ENCODE data around the gene SH3BP2.

DNA sequence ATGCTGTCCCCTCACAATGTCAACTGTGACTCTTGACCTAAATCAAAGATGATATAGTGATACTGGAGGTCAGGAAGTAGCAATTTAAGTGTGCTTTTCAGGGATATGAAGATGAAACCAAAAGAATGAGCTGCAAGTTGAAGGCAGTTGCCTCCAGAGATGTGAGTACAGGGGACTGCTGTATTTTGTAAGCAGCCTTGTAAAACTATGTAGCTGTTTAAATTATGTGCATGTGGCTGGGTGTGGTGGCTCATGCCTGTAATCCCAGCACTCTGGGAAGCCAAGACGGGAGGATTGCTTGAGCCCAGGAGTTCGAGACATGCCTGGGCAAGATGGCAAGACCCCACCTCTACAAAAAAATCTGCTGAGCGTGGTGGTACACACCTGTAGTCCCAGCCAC is 21.6 kb upstream of the SH3BP2 start:
- TF ChIP-seq CTCF (IDR thresholded peaks at IDR 0.05) (no peak), POLR2A (IDR thresholded peaks at IDR 0.05) (no peak)

All from Peyer's patch (tissue), 4 donors.